Measurements from ENCODE around the gene KLRF1. TPM values are rescaled to one million over a fixed set of nuclear protein-coding genes. Genes with fewer than 3 reads are reported as not detected.

KLRF1 gene
- total RNA-seq, 4 donors from 2014 or later = 0.35 to 0.99 (median 0.37) TPM

GRCh38 chr12:9797722-9798619, 29.3 kb upstream of the KLRF1 start:
- DNase-seq = peak; percentile 5
- intact Hi-C loops (cut with DNase I) = loop anchor here (5.0 kb wide), 1 partner anchor 46 kb away; no protein-coding TSS in a partner anchor
- no peaks in the 10 kb centered on the region for H3K9me3 ChIP-seq
- no peaks in the 10 kb centered on the region for H3K27me3 ChIP-seq
- peak; percentile 28 to 85 (median 62) for TF ChIP-seq CTCF (IDR thresholded peaks at IDR 0.05)
- TF ChIP-seq POLR2A (IDR thresholded peaks at IDR 0.05) = no peak
- H3K4me3 ChIP-seq = no peak overlapping the region
- H3K36me3 ChIP-seq = no peaks in the 10 kb centered on the region
- H3K4me1 ChIP-seq = peaks cover 0 to 16% (median 0%) of the 10 kb centered on the region in 3 donors
- no peak overlapping the region for H3K27ac ChIP-seq
- 38 to 40% methylated on average over 7 of the region's 7 CpGs for WGBS, 2 donors

GRCh38 chr12:9799961-9800360, 27.3 kb upstream of the KLRF1 start:
- Histone ChIP-seq H3K4me3 (no peak overlapping the region), H3K4me1 (peaks cover 0 to 9% (median 0%) of the 10 kb centered on the region in 3 donors), H3K27ac (no peak overlapping the region), H3K9me3 (no peaks in the 10 kb centered on the region), H3K27me3 (no peaks in the 10 kb centered on the region), H3K36me3 (no peaks in the 10 kb centered on the region)
- DNase-seq = no peak
- intact Hi-C loops (cut with DNase I) = loop anchor here (5.0 kb wide), 1 partner anchor 48 kb away; no protein-coding TSS in a partner anchor
- TF ChIP-seq CTCF (IDR thresholded peaks at IDR 0.05) (no peak), POLR2A (IDR thresholded peaks at IDR 0.05) (no peak)
- WGBS, 2 donors = 22 to 44% methylated on average over 1 of the region's 1 CpG

GRCh38 chr12:9805883-9806282, 21.4 kb upstream of the KLRF1 start:
- Histone ChIP-seq H3K27me3 (no peaks in the 10 kb centered on the region), H3K4me3 (no peak overlapping the region), H3K4me1 (no peaks in the 10 kb centered on the region), H3K27ac (no peak overlapping the region), H3K9me3 (no peaks in the 10 kb centered on the region), H3K36me3 (no peaks in the 10 kb centered on the region)
- 90 to 93% methylated on average over 2 of the region's 2 CpGs for WGBS, 2 donors
- no peak for DNase-seq
- TF ChIP-seq POLR2A (IDR thresholded peaks at IDR 0.05) (no peak), CTCF (IDR thresholded peaks at IDR 0.05) (no peak)
- intact Hi-C loops (cut with DNase I) = no loop called here

- Histone ChIP-seq H3K27me3 (peaks cover 0 to 1% (median 0%) of the 10 kb centered on the region in 4 donors), H3K4me3 (no peak overlapping the region), H3K9me3 (no peaks in the 10 kb centered on the region), H3K27ac (no peak overlapping the region), H3K36me3 (no peaks in the 10 kb centered on the region), H3K4me1 (no peaks in the 10 kb centered on the region)
- intact Hi-C loops (cut with DNase I) = no loop called here
- DNase-seq = no peak
- WGBS, 2 donors = 86 to 89% methylated on average over 4 of the region's 4 CpGs
- TF ChIP-seq POLR2A (IDR thresholded peaks at IDR 0.05) = no peak
- no peak for TF ChIP-seq CTCF (IDR thresholded peaks at IDR 0.05)
Observed at GRCh38 chr12:9806714-9807113, 20.6 kb upstream of the KLRF1 start.

- Histone ChIP-seq H3K27me3 (peaks cover 0 to 10% (median 0%) of the 10 kb centered on the region in 4 donors), H3K27ac (no peak overlapping the region), H3K4me3 (no peak overlapping the region), H3K36me3 (no peaks in the 10 kb centered on the region), H3K4me1 (peaks cover 0 to under 1% (median 0%) of the 10 kb centered on the region in 3 donors), H3K9me3 (no peaks in the 10 kb centered on the region)
- WGBS, 2 donors = 54% methylated on average over 3 of the region's 3 CpGs
- intact Hi-C loops (cut with DNase I) = no loop called here
- no peak for DNase-seq
- TF ChIP-seq CTCF (IDR thresholded peaks at IDR 0.05) (no peak), POLR2A (IDR thresholded peaks at IDR 0.05) (no peak)
Observed at GRCh38 chr12:9808504-9808903, 18.8 kb upstream of the KLRF1 start.
